Neural crest cell (in vitro differentiated cells): ENCODE measurements around the gene RHEB. TPM values are rescaled to one million over a fixed set of nuclear protein-coding genes. Genes with fewer than 3 reads are reported as not detected.

ENCODE experiments used
- DNase-seq: peaks from one replicate; pipeline ENCODE4 v3.0.0; 2021; ENCODE audit warnings: low read depth, mixed read lengths, low spot score
- H3K27ac Mint-ChIP-seq: one replicate; pipeline ENCODE4 v1.8.0; 2021; ENCODE audit warnings: mild to moderate bottlenecking, mixed read lengths; ENCODE audit not compliant: unreplicated experiment
- H3K27me3 Mint-ChIP-seq: 2 replicates; pipeline ENCODE4 v1.8.0; 2021; ENCODE audit warnings: low read depth, mild to moderate bottlenecking, mixed read lengths
- H3K36me3 Mint-ChIP-seq: 2 replicates; pipeline ENCODE4 v1.8.0; 2021; ENCODE audit warnings: low read depth, mild to moderate bottlenecking, mixed read lengths
- H3K4me1 Mint-ChIP-seq: 2 replicates; pipeline ENCODE4 v1.8.0; 2021; ENCODE audit warnings: mixed read lengths
- H3K4me3 Mint-ChIP-seq: one replicate; pipeline ENCODE4 v1.8.0; 2021; ENCODE audit warnings: mild to moderate bottlenecking, mixed read lengths
- H3K9me3 Mint-ChIP-seq: 2 replicates; pipeline ENCODE4 v1.8.0; 2021; ENCODE audit warnings: mixed read lengths
- total RNA-seq: library from RNA; stranded (reverse); gene quantifications from 2 replicates; pipeline ENCODE4 v1.2.1, GENCODE V29; 2021
- TF ChIP-seq, protein P1 (sequence below): fragments of 200-600 bp; sonication (generic); conservative IDR thresholded peaks from 2 replicates; pipeline ENCODE4 v1.5.0; 2021; ENCODE audit warnings: antibody characterized with exemption, mild to moderate bottlenecking

Gene RHEB
- total RNA-seq, 1 donor from 2014 or later = 92.9 TPM

DNA sequence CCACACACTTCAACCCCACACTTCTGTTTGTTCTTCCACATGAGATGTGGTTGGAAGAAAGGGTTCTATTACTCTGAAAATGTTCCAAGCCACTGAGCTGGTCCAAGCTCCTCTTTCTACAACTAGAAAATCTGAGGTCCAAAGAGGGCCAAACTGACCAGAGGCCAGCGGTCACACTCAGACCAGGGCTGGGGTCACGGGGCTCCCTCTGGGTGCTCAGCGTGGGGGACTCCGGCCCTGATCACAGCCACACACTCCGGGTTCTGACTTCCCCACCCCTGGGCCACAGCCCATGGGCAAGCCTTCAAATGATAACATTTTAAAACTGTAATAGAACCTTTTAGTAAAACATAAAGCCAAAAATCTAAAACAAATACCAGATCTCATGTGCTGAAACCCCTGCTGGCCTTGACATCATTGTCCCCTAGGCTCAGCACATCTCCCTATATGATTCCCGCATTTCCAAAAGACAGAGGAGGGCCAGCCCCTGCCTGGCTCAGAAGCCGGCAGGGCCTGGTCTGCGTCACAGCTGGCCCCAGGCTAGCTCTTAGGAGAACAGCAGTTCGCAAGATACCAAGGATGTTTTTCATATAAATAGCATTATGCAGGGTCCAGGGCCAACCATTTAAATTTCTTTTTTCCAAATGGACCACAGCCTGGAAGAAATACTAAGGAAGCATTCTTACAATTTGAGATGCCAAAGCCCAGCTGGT lies 83.1 kb downstream of the RHEB start:
- Mint-ChIP-seq H3K9me3 (no peaks in the 10 kb centered on the region), H3K4me3 (peak overlapping the region; percentile 44), H3K27ac (no peak overlapping the region), H3K36me3 (no peaks in the 10 kb centered on the region), H3K27me3 (peaks cover 21% of the 10 kb centered on the region), H3K4me1 (peaks cover 3% of the 10 kb centered on the region)
- TF ChIP-seq, protein P1, sequence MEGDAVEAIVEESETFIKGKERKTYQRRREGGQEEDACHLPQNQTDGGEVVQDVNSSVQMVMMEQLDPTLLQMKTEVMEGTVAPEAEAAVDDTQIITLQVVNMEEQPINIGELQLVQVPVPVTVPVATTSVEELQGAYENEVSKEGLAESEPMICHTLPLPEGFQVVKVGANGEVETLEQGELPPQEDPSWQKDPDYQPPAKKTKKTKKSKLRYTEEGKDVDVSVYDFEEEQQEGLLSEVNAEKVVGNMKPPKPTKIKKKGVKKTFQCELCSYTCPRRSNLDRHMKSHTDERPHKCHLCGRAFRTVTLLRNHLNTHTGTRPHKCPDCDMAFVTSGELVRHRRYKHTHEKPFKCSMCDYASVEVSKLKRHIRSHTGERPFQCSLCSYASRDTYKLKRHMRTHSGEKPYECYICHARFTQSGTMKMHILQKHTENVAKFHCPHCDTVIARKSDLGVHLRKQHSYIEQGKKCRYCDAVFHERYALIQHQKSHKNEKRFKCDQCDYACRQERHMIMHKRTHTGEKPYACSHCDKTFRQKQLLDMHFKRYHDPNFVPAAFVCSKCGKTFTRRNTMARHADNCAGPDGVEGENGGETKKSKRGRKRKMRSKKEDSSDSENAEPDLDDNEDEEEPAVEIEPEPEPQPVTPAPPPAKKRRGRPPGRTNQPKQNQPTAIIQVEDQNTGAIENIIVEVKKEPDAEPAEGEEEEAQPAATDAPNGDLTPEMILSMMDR = no peak
- no peak for DNase-seq

DNA sequence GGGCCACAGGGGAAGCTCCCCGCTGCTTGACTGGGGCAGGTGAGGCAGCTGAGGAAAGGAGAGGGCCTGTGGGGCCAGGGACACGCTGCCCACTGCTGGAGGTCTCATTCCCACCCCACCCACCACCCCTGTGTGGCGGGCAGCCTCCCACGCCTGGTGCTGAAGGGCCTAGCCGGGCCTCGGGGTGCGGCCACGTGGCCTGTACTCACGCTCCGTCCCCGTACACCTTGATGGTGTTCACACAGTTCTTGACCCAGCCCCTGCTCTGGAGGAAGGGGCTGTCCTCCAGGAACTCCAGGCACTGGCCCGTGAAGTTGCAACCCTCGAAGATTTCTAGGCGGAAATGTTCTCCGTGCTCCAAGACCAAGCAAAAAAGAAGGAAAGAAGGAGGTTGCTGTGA lies 83.7 kb downstream of the RHEB start:
- TF ChIP-seq, protein P1 = no peak
- Mint-ChIP-seq H3K4me3 (no peak overlapping the region), H3K27me3 (peaks cover 17% of the 10 kb centered on the region), H3K4me1 (no peaks in the 10 kb centered on the region), H3K9me3 (no peaks in the 10 kb centered on the region), H3K27ac (no peak overlapping the region), H3K36me3 (no peaks in the 10 kb centered on the region)
- no peak for DNase-seq

DNA sequence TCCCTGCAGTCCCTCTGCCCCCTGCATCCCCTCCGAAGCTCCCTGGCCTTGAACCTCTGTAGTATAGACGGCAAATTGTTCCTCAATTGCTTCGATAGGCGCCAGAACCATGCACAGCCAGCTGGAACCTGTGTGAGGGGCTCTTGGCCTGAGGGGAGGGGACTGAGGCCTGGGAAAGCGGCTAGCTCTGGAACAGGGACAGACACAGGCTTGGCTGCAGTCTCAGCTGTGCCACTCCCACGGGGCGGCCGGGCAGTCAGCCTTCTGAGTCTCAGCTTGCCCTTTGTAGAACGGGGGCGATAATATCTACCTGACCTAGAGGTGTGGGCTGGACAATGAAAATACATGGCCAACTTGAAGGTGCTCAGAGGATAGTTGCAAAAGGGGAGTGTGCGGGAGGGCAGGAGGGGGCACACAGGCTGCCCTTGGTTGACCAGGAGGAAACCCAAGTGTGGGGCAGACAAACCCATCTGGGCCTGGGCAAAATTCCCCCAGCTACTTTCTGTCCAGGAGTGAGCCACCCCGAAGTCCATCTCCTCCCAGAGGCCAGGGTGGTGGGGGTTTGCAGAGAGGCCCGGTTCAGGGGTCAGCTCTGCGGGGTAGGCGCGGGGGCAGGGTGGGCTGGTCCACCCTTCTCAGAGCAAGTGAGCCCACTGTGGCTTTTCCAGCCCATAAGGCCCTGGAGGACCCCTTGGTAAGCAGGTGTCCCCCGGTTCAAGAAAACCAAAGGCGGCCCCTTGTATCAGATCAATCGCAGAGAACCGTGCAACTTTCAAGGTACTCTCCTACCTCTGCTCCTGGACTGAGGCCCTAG lies 84.4 kb downstream of the RHEB start:
- DNase-seq = no peak

DNA sequence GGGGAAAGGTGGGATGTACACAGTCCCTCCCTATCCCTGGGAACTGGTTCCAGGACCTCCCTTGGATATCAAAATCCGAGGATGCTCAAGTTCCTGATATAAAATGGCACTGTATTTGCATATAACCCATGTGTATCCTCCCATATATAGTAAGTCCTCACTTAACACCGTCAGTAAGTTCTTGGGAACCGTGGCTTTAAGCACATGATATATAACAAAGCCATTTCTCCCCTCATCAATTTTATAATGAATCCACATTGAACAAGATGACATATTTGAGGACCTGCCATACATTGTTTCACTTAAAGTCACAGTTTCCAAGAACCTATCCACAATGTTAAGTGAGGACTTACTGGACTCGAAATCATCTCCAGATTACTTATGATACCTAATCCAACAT lies 85.1 kb downstream of the RHEB start:
- TF ChIP-seq, protein P1 = no peak
- Mint-ChIP-seq H3K27me3 (peaks cover 8% of the 10 kb centered on the region), H3K4me3 (no peak overlapping the region), H3K9me3 (no peaks in the 10 kb centered on the region), H3K4me1 (peaks cover 6% of the 10 kb centered on the region), H3K27ac (no peak overlapping the region), H3K36me3 (no peaks in the 10 kb centered on the region)
- DNase-seq = no peak

More for the DNA sequence above, 84.4 kb downstream of the RHEB start:
- H3K27me3 Mint-ChIP-seq = peaks cover 10% of the 10 kb centered on the region
- TF ChIP-seq, protein P1 = no peak
- no peaks in the 10 kb centered on the region for H3K9me3 Mint-ChIP-seq
- H3K4me1 Mint-ChIP-seq = no peaks in the 10 kb centered on the region
- no peak overlapping the region for H3K27ac Mint-ChIP-seq
- no peak overlapping the region for H3K4me3 Mint-ChIP-seq
- H3K36me3 Mint-ChIP-seq = no peaks in the 10 kb centered on the region

DNA sequence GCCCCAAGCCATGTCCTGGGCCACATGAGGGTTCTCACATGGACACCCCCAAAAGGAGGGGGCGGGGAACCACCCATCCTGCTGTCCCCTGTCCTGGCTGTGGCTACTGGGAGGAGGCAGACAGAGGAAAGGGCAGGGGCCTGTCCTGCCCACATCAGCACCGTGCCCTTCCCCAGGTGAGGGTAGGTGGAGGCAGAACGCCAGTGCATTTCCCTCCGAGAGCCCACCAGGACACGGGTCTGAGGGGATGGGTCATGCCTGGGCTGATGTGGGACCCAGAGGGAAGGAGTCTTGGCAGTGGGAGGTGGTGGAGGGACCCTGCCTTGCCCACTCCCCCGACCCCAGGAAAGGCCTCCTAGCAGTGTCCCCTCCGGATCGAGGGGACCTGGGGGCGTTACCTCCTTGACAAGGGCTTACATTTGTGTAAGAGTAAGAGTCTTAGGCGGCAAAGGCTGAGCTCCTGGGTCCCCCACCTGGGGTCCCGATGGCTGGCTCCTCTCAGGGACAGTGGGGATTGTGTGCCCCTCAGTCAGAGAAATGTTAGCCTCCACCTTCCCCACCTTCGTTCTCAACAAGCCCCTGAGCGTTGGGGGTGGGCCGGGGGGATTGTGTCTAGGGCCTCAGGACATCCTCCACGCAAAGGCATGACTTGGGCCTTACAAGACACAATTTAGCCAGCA lies 85.8 kb downstream of the RHEB start:
- TF ChIP-seq, protein P1 = no peak
- no peak overlapping the region for H3K27ac Mint-ChIP-seq
- no peaks in the 10 kb centered on the region for H3K9me3 Mint-ChIP-seq
- no peak for DNase-seq
- peaks cover 13% of the 10 kb centered on the region for H3K4me1 Mint-ChIP-seq
- no peaks in the 10 kb centered on the region for H3K36me3 Mint-ChIP-seq
- peaks cover 6% of the 10 kb centered on the region for H3K27me3 Mint-ChIP-seq
- no peak overlapping the region for H3K4me3 Mint-ChIP-seq
